Measurements from ENCODE around the gene AP1G1. TPM values are rescaled to one million over a fixed set of nuclear protein-coding genes. Genes with fewer than 3 reads are reported as not detected.

AP1G1 gene
- total and polyA plus RNA-seq, 12 donors = 22.8 to 132 (median 82.8) TPM

- intact Hi-C loops (cut with DNase I) = no loop called here
- Histone ChIP-seq H3K27me3 (no peaks in the 10 kb centered on the region), H3K9me3 (replicated peaks in 1 of 3) (no peaks in the 10 kb centered on the region), H3K27ac (no peak overlapping the region), H3K4me3 (no peak overlapping the region), H3K36me3 (replicated peaks in 1 of 2) (peaks cover 0 to 17% of the 10 kb centered on the region in 2 donors), H3K4me1 (replicated peaks in 1 of 2) (peaks cover 0 to 28% of the 10 kb centered on the region in 2 donors)
- DNase-seq = no peak
- TF ChIP-seq POLR2A (IDR thresholded peaks at IDR 0.05) = no peak
- TF ChIP-seq, protein P1, sequence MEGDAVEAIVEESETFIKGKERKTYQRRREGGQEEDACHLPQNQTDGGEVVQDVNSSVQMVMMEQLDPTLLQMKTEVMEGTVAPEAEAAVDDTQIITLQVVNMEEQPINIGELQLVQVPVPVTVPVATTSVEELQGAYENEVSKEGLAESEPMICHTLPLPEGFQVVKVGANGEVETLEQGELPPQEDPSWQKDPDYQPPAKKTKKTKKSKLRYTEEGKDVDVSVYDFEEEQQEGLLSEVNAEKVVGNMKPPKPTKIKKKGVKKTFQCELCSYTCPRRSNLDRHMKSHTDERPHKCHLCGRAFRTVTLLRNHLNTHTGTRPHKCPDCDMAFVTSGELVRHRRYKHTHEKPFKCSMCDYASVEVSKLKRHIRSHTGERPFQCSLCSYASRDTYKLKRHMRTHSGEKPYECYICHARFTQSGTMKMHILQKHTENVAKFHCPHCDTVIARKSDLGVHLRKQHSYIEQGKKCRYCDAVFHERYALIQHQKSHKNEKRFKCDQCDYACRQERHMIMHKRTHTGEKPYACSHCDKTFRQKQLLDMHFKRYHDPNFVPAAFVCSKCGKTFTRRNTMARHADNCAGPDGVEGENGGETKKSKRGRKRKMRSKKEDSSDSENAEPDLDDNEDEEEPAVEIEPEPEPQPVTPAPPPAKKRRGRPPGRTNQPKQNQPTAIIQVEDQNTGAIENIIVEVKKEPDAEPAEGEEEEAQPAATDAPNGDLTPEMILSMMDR (IDR thresholded peaks at IDR 0.05) = no peak
- WGBS, 4 donors = 86 to 97% (median 94%) methylated on average over 2 of the region's 2 CpGs
Observed at GRCh38 chr16:71784093-71784492, 24.5 kb downstream of the AP1G1 start.

GRCh38 chr16:71781741-71782140 lies 26.9 kb downstream of the AP1G1 start:
- Histone ChIP-seq H3K36me3 (replicated peaks in 1 of 2) (peaks cover 0 to 10% of the 10 kb centered on the region in 2 donors), H3K9me3 (replicated peaks in 1 of 3) (no peaks in the 10 kb centered on the region), H3K4me1 (replicated peaks in 1 of 2) (peaks cover 0 to 28% of the 10 kb centered on the region in 2 donors), H3K27me3 (no peaks in the 10 kb centered on the region), H3K4me3 (no peak overlapping the region), H3K27ac (no peak overlapping the region)
- 40 to 58% (median 48%) methylated on average over 3 of the region's 3 CpGs for WGBS, 4 donors
- intact Hi-C loops (cut with DNase I) = no loop called here
- DNase-seq = no peak
- TF ChIP-seq, protein P1 (IDR thresholded peaks at IDR 0.05) = no peak
- no peak for TF ChIP-seq POLR2A (IDR thresholded peaks at IDR 0.05)

GRCh38 chr16:71780521-71781089 lies 28.0 kb downstream of the AP1G1 start:
- H3K36me3 ChIP-seq (replicated peaks in 1 of 2) = peaks cover 0 to 9% of the 10 kb centered on the region in 2 donors
- intact Hi-C loops (cut with DNase I) = no loop called here
- no peaks in the 10 kb centered on the region for H3K9me3 ChIP-seq (replicated peaks in 1 of 3)
- peaks cover 0 to 28% of the 10 kb centered on the region in 2 donors for H3K4me1 ChIP-seq (replicated peaks in 1 of 2)
- DNase-seq = no peak
- no peaks in the 10 kb centered on the region for H3K27me3 ChIP-seq
- WGBS, 4 donors = 95 to 98% (median 96%) methylated on average over 6 of the region's 6 CpGs
- no peak for TF ChIP-seq POLR2A (IDR thresholded peaks at IDR 0.05)
- TF ChIP-seq, protein P1 (IDR thresholded peaks at IDR 0.05) = no peak
- no peak overlapping the region for H3K27ac ChIP-seq
- H3K4me3 ChIP-seq = no peak overlapping the region

DNA sequence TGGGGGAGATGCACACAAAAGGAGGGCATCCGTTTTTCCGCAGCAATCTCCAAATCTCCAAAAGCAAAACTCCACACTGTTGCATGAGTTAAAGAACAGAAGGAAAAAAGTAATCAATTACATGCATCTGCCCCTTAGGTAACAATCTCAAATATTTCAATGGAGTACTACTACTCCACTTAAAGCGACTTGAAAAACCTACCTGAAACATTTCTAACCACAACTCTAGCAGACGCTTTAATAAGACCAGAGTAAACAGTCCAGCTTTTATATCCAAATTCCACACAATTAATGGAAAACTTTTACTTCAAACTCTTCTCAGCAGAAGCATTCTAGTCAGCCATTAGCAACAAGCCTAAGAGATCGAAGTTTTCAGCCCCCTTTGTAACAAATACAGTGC lies 29.9 kb downstream of the AP1G1 start:
- TF ChIP-seq POLR2A (IDR thresholded peaks at IDR 0.05) = no peak
- TF ChIP-seq, protein P1 (IDR thresholded peaks at IDR 0.05) = no peak
- Histone ChIP-seq H3K27me3 (no peaks in the 10 kb centered on the region), H3K9me3 (replicated peaks in 1 of 3) (no peaks in the 10 kb centered on the region), H3K4me1 (replicated peaks in 1 of 2) (peaks cover 0 to 25% of the 10 kb centered on the region in 2 donors), H3K36me3 (replicated peaks in 1 of 2) (peaks cover 0 to 12% of the 10 kb centered on the region in 2 donors), H3K4me3 (no peak overlapping the region), H3K27ac (no peak overlapping the region)
- 84 to 94% (median 90%) methylated on average over 5 of the region's 5 CpGs for WGBS, 4 donors
- DNase-seq = no peak
- intact Hi-C loops (cut with DNase I) = no loop called here
